Natural killer cell (primary cell): ENCODE data around the gene CDH23. TPM values are rescaled to one million over a fixed set of nuclear protein-coding genes. Genes with fewer than 3 reads are reported as not detected.

Experiments
- ATAC-seq, 3 donors: fragments of 150-1000 bp in 2 of 3; fragments of 200-7000 bp in 1 of 3; cut with Tn5 transposase; 1 replicate in 1 of 3; 2 replicates in 2 of 3; pipeline ENCODE4 v1.10.0; 2021; ENCODE audit warnings: mild to moderate bottlenecking in 2 of 3, moderate library complexity in 2 of 3
- DNase-seq, 2 donors: peaks; one replicate each; pipeline versions ENCODE4 v3.0.0 to v3.0.0-alpha.2; 2013 to 2021; ENCODE audit warnings: mixed read lengths in 1 of 2
- H3K27ac ChIP-seq: one replicate; pipeline ENCODE4 v1.5.1; 2013; ENCODE audit warnings: mild to moderate bottlenecking, low read length
- H3K27me3 ChIP-seq: one replicate; pipeline ENCODE4 v1.6.1; 2013; ENCODE audit warnings: low read length; ENCODE audit not compliant: control insufficient read depth, insufficient read depth
- H3K36me3 ChIP-seq: one replicate; pipeline ENCODE4 v1.6.1; 2013; ENCODE audit warnings: low read length; ENCODE audit not compliant: control insufficient read depth, insufficient read depth
- H3K4me1 ChIP-seq: one replicate; pipeline ENCODE4 v1.6.1; 2013; ENCODE audit warnings: low read length; ENCODE audit not compliant: control insufficient read depth, insufficient read depth
- H3K4me3 ChIP-seq: one replicate; pipeline ENCODE4 v1.5.1; 2013; ENCODE audit warnings: low read length
- H3K9me3 ChIP-seq: one replicate; pipeline ENCODE4 v1.6.1; 2013; ENCODE audit warnings: low read length; ENCODE audit not compliant: control insufficient read depth, insufficient read depth
- H3K27ac Mint-ChIP-seq, 2 donors: one replicate each; pipeline ENCODE4 v1.8.0; 2022; ENCODE audit warnings: mild to moderate bottlenecking in 2 of 2, mixed read lengths in 2 of 2, moderate library complexity in 1 of 2
- H3K27me3 Mint-ChIP-seq, 2 donors: one replicate each; pipeline ENCODE4 v1.8.0; 2022; ENCODE audit warnings: low read depth in 2 of 2, mixed read lengths in 2 of 2
- H3K36me3 Mint-ChIP-seq: one replicate; pipeline ENCODE4 v1.8.0; 2022; ENCODE audit warnings: mixed read lengths
- H3K4me1 Mint-ChIP-seq, 2 donors: one replicate each; pipeline ENCODE4 v1.8.0; 2022; ENCODE audit warnings: mixed read lengths in 2 of 2
- H3K4me3 Mint-ChIP-seq: one replicate; pipeline ENCODE4 v1.8.0; 2022; ENCODE audit warnings: mild to moderate bottlenecking, moderate library complexity, mixed read lengths
- H3K9me3 Mint-ChIP-seq, 2 donors: one replicate each; pipeline ENCODE4 v1.8.0; 2022; ENCODE audit warnings: mixed read lengths in 2 of 2
- WGBS: methylation state at CpG from one replicate; pipeline ENCODE4 v1.1.7; 2013; ENCODE audit warnings: missing lambda C conversion rate; ENCODE audit not compliant: insufficient coverage; 5-methylcytosine and 5-hydroxymethylcytosine counted together
- intact Hi-C: fragments of 100-400 bp; cut with micrococcal nuclease; formaldehyde crosslinking; loops from one replicate; pipeline ENCODE4 v1.14.2; 2022
- total RNA-seq, 4 donors: library from RNA; stranded (reverse); fragments of 120-200 nt in 1 of 4; gene quantifications; one replicate each; pipeline versions ENCODE4 v1.2.3 to v1.2.4, GENCODE V29; 2013 to 2022
- TF ChIP-seq, protein P1 (sequence below): fragments of 200-600 bp; IDR thresholded peaks from one replicate; pipeline ENCODE4 v1.8.0; 2022; ENCODE audit warnings: antibody characterized with exemption

CDH23 gene
- total RNA-seq, 3 donors from 2014 or later (not counting 1 experiment from before 2014, with no cell fraction given), result 1.2 to 6.0 (median 4.3) TPM

DNA sequence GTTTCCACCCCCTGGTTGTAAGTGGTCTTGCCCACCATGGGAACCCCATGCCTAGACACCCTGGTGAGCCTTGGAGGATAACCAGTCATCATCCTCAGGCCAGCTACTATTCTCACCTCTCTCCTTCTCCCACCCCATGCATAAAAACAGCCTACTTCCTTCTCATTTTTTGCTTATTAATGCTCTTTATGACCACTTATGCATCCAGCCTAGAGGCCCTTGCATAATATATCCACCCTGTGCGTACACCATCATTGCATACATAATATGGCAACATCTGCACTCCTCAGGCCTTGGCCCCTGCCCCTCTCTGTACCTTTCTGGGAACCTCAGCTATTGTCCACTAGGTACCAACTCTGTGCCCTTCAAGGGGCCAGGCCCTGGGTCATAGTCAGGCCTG, 91.0 kb downstream of the CDH23 start:
- ATAC-seq, result no peak
- Mint-ChIP-seq H3K27ac (no peak overlapping the region), H3K4me1 (no peaks in the 10 kb centered on the region), H3K36me3 (no peaks in the 10 kb centered on the region), H3K4me3 (no peak overlapping the region), H3K27me3 (peaks cover 0 to 3% of the 10 kb centered on the region in 2 donors), H3K9me3 (peaks cover 4% of the 10 kb centered on the region in 2 donors)
- DNase-seq, result no peak
- H3K36me3 ChIP-seq, result no peaks in the 10 kb centered on the region
- WGBS, result 93% methylated on average over 1 of the region's 1 CpG
- TF ChIP-seq, protein P1, sequence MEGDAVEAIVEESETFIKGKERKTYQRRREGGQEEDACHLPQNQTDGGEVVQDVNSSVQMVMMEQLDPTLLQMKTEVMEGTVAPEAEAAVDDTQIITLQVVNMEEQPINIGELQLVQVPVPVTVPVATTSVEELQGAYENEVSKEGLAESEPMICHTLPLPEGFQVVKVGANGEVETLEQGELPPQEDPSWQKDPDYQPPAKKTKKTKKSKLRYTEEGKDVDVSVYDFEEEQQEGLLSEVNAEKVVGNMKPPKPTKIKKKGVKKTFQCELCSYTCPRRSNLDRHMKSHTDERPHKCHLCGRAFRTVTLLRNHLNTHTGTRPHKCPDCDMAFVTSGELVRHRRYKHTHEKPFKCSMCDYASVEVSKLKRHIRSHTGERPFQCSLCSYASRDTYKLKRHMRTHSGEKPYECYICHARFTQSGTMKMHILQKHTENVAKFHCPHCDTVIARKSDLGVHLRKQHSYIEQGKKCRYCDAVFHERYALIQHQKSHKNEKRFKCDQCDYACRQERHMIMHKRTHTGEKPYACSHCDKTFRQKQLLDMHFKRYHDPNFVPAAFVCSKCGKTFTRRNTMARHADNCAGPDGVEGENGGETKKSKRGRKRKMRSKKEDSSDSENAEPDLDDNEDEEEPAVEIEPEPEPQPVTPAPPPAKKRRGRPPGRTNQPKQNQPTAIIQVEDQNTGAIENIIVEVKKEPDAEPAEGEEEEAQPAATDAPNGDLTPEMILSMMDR, result no peak
- H3K4me3 ChIP-seq, result no peak overlapping the region
- intact Hi-C loops, result no loop called here
- no peaks in the 10 kb centered on the region for H3K27me3 ChIP-seq
- H3K27ac ChIP-seq, result no peak overlapping the region
- H3K9me3 ChIP-seq, result no peaks in the 10 kb centered on the region
- H3K4me1 ChIP-seq, result no peaks in the 10 kb centered on the region

DNA sequence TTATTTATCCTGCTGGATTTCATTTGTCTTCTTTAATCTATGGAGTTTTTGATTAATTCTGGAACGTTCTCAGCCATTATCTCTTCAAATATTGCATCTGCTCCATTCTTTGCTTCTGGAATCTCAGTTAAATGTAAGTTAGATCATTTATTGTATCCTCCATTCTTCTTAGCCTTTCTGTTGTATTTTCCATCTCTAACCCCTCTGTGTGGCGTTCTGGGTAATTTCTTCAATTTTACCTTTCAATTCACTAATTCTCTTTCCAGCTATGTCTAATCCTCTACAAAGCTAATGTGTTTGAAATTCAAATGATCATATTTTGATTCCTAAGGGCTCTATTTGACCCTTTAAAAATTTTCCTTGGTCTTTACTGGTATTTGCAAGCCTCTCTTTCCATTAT, 92.4 kb downstream of the CDH23 start:
- Histone ChIP-seq H3K9me3 (no peaks in the 10 kb centered on the region), H3K27me3 (no peaks in the 10 kb centered on the region), H3K27ac (no peak overlapping the region), H3K4me3 (no peak overlapping the region), H3K36me3 (no peaks in the 10 kb centered on the region), H3K4me1 (no peaks in the 10 kb centered on the region)
- H3K9me3 Mint-ChIP-seq, result peaks cover 4% of the 10 kb centered on the region in 2 donors
- DNase-seq (no peak), ATAC-seq (no peak)
- TF ChIP-seq, protein P1, result no peak
- H3K36me3 Mint-ChIP-seq, result no peaks in the 10 kb centered on the region
- no peaks in the 10 kb centered on the region for H3K4me1 Mint-ChIP-seq
- H3K27ac Mint-ChIP-seq, result no peak overlapping the region
- intact Hi-C loops, result no loop called here
- no peak overlapping the region for H3K4me3 Mint-ChIP-seq
- 100% methylated on average over 1 of the region's 2 CpGs for WGBS
- H3K27me3 Mint-ChIP-seq, result no peaks in the 10 kb centered on the region

DNA sequence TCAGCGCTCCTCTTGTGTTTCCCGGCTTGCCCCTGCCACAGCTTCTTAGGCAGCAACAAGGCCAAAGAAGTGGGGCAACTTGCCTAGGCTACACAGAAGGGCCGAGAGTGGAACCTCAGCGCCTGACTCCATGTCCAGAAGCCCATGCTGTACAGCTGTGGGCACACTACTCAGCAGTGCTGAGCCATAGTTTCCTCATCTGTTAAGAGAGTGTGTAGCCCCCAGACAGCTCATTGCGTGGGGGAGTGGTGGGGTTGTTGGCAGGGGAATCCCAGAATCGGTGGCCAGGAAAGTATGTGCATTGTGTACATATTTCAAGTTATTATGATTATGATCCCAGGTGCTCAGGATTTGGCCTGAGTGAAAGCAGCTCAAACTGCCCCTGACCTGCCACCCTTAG, 96.2 kb downstream of the CDH23 start:
- 91% methylated on average over 6 of the region's 6 CpGs for WGBS
- Histone ChIP-seq H3K36me3 (no peaks in the 10 kb centered on the region), H3K4me3 (no peak overlapping the region), H3K27me3 (no peaks in the 10 kb centered on the region), H3K27ac (no peak overlapping the region), H3K9me3 (no peaks in the 10 kb centered on the region), H3K4me1 (peaks cover 5% of the 10 kb centered on the region)
- ATAC-seq (no peak), DNase-seq (no peak)
- TF ChIP-seq, protein P1, result no peak
- peaks cover 0 to 2% of the 10 kb centered on the region in 2 donors for H3K27me3 Mint-ChIP-seq
- H3K36me3 Mint-ChIP-seq, result no peaks in the 10 kb centered on the region
- no peak overlapping the region for H3K4me3 Mint-ChIP-seq
- H3K9me3 Mint-ChIP-seq, result peaks cover 4% of the 10 kb centered on the region in 2 donors
- intact Hi-C loops, result no loop called here
- H3K4me1 Mint-ChIP-seq, result no peaks in the 10 kb centered on the region
- H3K27ac Mint-ChIP-seq, result no peak overlapping the region

DNA sequence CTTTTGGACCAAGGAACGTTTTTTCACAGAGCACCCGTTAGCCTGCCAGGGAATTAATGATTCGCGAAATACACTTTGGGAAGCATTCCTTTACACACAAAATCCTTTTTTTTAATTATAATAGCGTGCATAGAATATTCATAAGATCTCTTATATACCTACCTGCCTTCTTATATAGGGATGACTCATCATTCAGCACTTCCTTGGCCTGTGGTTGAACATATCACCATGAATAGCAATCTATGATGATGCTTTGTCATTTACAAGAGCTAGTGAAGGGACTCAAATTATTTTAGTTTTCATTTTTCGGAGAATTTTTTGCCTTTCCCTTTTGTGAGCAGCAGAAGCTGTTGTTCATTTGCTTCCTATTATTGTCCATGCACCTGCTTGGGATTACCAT, 97.0 kb downstream of the CDH23 start:
- Histone ChIP-seq H3K36me3 (no peaks in the 10 kb centered on the region), H3K27me3 (no peaks in the 10 kb centered on the region), H3K9me3 (no peaks in the 10 kb centered on the region), H3K4me3 (no peak overlapping the region), H3K4me1 (peaks cover 5% of the 10 kb centered on the region), H3K27ac (no peak overlapping the region)
- no peak for DNase-seq
- intact Hi-C loops, result no loop called here
- no peak overlapping the region for H3K4me3 Mint-ChIP-seq
- no peaks in the 10 kb centered on the region for H3K4me1 Mint-ChIP-seq
- no peaks in the 10 kb centered on the region for H3K36me3 Mint-ChIP-seq
- TF ChIP-seq, protein P1, result no peak
- WGBS, result 94% methylated on average over 6 of the region's 6 CpGs
- H3K27me3 Mint-ChIP-seq, result peaks cover 0 to 2% of the 10 kb centered on the region in 2 donors
- no peak overlapping the region for H3K27ac Mint-ChIP-seq
- H3K9me3 Mint-ChIP-seq, result peaks cover 4% of the 10 kb centered on the region in 2 donors
- ATAC-seq, result no peak
